ENCODE measurements around the gene LIPC.

Gene LIPC

DNA sequence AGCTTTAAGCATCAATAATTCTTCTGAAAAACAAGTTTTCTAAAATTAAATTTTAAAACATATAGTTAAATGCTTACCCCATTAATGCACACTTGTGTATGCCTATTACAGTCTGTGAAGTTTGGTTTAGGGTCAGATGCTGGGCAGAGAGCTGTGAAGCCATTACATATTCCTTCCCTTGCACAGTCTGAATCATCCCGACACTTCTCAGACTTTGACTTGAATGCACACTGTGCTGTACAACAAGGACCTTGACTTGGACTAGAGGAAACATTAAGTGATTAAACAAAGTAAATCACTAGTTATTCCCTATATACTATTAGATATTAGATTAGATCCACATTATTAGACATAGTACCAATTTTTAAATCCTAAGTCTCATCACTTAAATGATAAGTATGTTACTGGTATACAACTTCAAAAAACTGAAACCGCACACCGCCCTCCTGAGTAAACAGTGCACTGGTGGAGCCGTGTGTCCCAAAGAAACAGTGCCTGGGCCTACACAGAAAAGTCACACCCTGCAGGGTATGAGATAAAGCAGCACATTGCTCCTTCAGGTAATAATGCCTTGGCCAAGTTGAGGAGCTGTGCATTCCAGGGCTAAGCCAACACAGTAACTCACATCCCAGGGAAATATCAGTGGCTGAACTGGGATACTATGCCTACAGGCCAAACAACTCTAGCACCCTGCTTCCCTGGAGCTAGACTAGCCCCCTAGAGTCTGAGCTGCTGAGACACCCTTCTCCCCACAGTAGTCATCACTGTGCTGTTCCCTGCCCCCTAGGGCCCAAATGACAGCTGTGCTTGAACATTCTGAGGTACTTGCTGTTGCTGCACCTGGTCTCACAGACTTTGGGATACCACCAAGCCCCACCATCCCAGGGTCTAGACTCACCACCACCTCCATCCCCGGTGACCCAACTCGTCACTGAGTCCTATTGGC, 180.2 kb downstream of the LIPC start:
- H3K4me3 ChIP-seq (ENCODE audit: low read depth, low read length) = no peak overlapping the region
- DNase-seq (ENCODE audit: low read depth, low spot score) = no peak
- ChIA-PET CTCF (interaction anchor here (1.6 kb wide), 1 partner anchor 384 kb away, joined by 4 read pairs; no protein-coding TSS in a partner anchor), POLR2A (no interaction called here)
- TF ChIP-seq, protein P1, sequence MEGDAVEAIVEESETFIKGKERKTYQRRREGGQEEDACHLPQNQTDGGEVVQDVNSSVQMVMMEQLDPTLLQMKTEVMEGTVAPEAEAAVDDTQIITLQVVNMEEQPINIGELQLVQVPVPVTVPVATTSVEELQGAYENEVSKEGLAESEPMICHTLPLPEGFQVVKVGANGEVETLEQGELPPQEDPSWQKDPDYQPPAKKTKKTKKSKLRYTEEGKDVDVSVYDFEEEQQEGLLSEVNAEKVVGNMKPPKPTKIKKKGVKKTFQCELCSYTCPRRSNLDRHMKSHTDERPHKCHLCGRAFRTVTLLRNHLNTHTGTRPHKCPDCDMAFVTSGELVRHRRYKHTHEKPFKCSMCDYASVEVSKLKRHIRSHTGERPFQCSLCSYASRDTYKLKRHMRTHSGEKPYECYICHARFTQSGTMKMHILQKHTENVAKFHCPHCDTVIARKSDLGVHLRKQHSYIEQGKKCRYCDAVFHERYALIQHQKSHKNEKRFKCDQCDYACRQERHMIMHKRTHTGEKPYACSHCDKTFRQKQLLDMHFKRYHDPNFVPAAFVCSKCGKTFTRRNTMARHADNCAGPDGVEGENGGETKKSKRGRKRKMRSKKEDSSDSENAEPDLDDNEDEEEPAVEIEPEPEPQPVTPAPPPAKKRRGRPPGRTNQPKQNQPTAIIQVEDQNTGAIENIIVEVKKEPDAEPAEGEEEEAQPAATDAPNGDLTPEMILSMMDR (IDR thresholded peaks at IDR 0.05; ENCODE audit: insufficient read depth, low read length, missing control alignments) = no peak

GRCh38 chr15:58616171-58616570, 184.4 kb downstream of the LIPC start:
- TF ChIP-seq, protein P1 (IDR thresholded peaks at IDR 0.05; ENCODE audit: insufficient read depth, low read length, missing control alignments) = no peak
- POLR2A ChIA-PET = no interaction called here
- DNase-seq (ENCODE audit: low read depth, low spot score) = no peak
- CTCF ChIA-PET = interaction anchor here (0.6 to 1.5 kb wide), 2 partner anchors 153 to 342 kb away, joined by 3 read pairs; no protein-coding TSS in a partner anchor
- H3K4me3 ChIP-seq (ENCODE audit: low read depth, low read length) = no peak overlapping the region

Data from AG04449 (cell line).